NCI-H146 treated with DMSO at 0.1 percent for 48 hours (cell line): Measurements from ENCODE around the gene ALPK3.

Experiments used
- DNase-seq: peaks from one replicate; lab custom pipeline; 2025; ENCODE audit not compliant: unreplicated experiment; lab: John Stamatoyannopoulos, UW

Gene ALPK3

GRCh38 chr15:84816694-84817465, at the start of gene ALPK3:
Gene ALPK3 (plus strand): TSS chr15:84817356. CDS start chr15:84817453, 97 bp downstream.
- DNase-seq: no peak

GRCh38 chr15:84772031-84772430, 45.1 kb upstream of the ALPK3 start:
- DNase-seq: no peak

GRCh38 chr15:84772467-84772866, 44.7 kb upstream of the ALPK3 start:
- no peak for DNase-seq

- no peak for DNase-seq
Observed at GRCh38 chr15:84773716-84774115, 43.4 kb upstream of the ALPK3 start.

- no peak for DNase-seq
Observed at GRCh38 chr15:84775867-84776449, 41.2 kb upstream of the ALPK3 start.

GRCh38 chr15:84778194-84778593, 39.0 kb upstream of the ALPK3 start:
- DNase-seq: no peak

GRCh38 chr15:84780492-84780891, 36.7 kb upstream of the ALPK3 start:
- DNase-seq: no peak

GRCh38 chr15:84781495-84781894, 35.7 kb upstream of the ALPK3 start:
- DNase-seq: no peak

- DNase-seq: no peak
Observed at GRCh38 chr15:84782346-84782745, 34.8 kb upstream of the ALPK3 start.

- DNase-seq: no peak
Observed at GRCh38 chr15:84783493-84784251, 33.5 kb upstream of the ALPK3 start.

- no peak for DNase-seq
Observed at GRCh38 chr15:84784262-84784661, 32.9 kb upstream of the ALPK3 start.

GRCh38 chr15:84785053-84785452, 32.1 kb upstream of the ALPK3 start:
- DNase-seq: no peak

GRCh38 chr15:84788500-84788899, 28.7 kb upstream of the ALPK3 start:
- no peak for DNase-seq

- DNase-seq: no peak
Observed at GRCh38 chr15:84789762-84790161, 27.4 kb upstream of the ALPK3 start.

GRCh38 chr15:84790676-84791075, 26.5 kb upstream of the ALPK3 start:
- no peak for DNase-seq

- DNase-seq: no peak
Observed at GRCh38 chr15:84791763-84792162, 25.4 kb upstream of the ALPK3 start.

GRCh38 chr15:84793431-84794161, 23.6 kb upstream of the ALPK3 start:
- DNase-seq: no peak

GRCh38 chr15:84794162-84794547, 23.0 kb upstream of the ALPK3 start:
- no peak for DNase-seq

GRCh38 chr15:84795186-84795585, 22.0 kb upstream of the ALPK3 start:
- no peak for DNase-seq

GRCh38 chr15:84797212-84797611, 19.9 kb upstream of the ALPK3 start:
- no peak for DNase-seq

- no peak for DNase-seq
Observed at GRCh38 chr15:84797801-84798200, 19.4 kb upstream of the ALPK3 start.
